ENCODE results near the gene CDC14B. TPM values are rescaled to one million over a fixed set of nuclear protein-coding genes. Genes with fewer than 3 reads are reported as not detected.
"Not testable (repeated sequence)": the region's sequence is repeated elsewhere in the genome, so short reads cannot be mapped to it uniquely, and the experiment has no call there.

The CDC14B gene
- polyA plus RNA-seq, 3 donors, result 25.0 to 28.3 (median 27.8) TPM

DNA sequence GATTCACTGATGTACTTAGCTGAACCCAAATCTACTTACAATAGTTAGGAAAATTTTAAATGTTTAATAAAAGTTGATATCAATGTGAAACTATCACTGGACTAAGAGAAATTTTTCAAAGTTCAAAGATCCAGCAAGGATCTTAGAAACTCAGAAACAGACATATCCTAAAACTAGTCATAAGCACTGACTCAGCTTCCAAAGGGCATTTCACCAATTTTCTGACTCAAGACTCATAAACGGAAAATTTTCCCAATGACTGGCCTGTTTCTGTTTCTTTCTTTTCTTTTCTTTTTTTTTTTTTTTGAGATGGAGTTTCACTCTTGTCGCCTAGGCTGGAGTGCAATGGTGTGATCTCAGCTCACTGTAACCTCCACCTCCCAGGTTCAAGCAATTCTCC lies 66.6 kb downstream of the CDC14B start:
- no peak for DNase-seq (ENCODE audit: low read depth in 3 of 3, low spot score in 2 of 3)

DNA sequence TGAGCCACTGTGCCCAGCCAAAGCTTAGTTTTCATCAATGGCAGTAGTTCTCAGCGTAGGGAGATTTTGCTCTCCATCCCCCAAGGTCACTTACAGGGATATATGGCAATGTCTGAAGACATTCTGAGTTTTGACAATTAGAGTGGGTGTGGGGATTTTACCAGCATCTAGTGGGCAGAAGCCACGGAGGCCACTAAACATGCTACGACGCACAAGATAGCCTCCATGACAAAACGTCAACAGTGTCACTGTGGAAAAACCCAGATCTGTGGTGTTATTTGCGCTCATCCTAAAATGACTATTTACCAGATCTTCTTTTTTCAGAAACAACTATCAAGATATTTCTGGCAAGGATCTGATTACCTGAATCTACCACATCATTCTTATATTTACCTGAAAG lies 68.2 kb downstream of the CDC14B start:
- no peak for DNase-seq (ENCODE audit: low read depth in 3 of 3, low spot score in 2 of 3)

DNA sequence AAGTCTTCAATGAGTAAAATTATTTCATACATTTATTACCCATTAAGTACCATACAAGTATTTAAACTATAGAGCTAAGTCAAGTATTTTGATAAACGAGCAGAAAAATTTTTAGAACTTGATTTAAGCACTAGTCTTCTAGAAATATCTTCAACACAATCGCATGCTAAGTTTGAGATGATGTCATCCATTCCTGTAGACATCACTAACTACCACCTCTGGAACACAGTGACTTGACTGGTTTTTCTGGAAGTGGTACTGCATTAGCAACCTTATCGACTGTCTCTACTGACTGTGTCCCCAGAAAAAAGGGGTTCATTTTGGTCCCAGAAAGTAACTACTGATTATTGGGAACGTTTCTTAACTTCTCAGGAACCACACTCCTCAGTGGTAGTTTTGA lies 69.0 kb downstream of the CDC14B start:
- DNase-seq (ENCODE audit: low read depth in 3 of 3, low spot score in 2 of 3), result no peak

DNA sequence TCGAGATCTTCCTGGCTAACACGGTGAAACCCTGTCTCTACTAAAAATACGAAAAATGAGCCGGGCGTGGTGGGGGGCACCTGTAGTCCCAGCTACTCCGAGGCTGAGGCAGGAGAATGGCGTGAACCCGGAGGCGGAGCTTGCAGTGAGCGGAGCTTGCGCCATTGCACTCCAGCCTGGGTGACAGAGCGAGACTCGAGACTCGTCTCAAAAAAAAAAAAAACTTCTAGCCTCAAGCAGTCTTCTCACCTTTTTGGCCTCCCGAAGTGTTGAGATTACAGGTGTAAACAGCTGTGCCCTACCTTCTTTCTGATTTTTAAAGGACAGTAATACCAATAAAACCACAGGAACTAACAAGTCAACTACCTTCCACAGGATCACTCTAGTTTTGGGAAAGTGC lies 76.5 kb downstream of the CDC14B start:
- not testable (repeated sequence) for DNase-seq (ENCODE audit: low read depth in 3 of 3, low spot score in 2 of 3)

DNA sequence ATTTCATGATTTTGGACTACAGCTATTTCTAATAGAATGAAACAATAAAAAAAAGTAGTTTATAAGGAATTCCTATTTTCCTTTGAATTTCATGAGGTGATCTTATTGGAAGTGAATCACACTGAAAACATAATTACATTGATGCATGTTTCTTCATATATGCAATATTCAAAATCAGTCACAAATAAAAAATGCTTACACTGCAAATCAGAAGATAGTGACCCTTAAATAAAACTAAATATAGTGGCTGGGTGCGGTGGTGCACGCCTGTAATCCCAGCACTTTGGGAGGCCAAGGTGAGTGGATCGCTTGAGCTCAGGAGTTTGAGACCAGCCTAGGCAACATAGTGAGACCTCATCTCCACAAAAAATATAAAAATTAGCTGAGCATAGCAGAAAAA lies 79.5 kb downstream of the CDC14B start:
- no peak for DNase-seq (ENCODE audit: low read depth in 3 of 3, low spot score in 2 of 3)

- DNase-seq (ENCODE audit: low read depth in 3 of 3, low spot score in 2 of 3), result no peak
Measured at GRCh38 chr9:96532173-96532572, 87.5 kb downstream of the CDC14B start.

- DNase-seq (ENCODE audit: low read depth in 3 of 3, low spot score in 2 of 3), result no peak
Measured at GRCh38 chr9:96524764-96525163, 94.9 kb downstream of the CDC14B start.

DNA sequence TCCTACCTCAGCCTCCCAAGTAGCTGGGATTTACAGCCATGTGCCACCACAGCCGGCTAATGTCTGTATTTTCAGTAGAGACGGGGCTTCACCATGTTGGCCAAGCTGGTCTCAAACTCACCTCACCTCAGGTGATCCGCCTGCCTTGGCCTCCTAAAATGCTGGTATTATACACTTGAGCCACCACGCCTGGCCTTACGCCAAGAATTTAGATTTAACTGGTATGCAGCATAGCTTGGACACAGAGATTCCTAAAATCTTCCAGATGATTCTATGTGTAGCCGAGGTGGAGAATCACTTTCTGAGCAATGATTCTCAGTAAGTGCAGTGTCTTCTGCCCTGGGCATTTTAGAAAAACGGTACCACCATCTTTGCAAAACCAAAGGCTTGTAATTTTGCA lies 95.6 kb downstream of the CDC14B start:
- no peak for DNase-seq (ENCODE audit: low read depth in 3 of 3, low spot score in 2 of 3)

DNA sequence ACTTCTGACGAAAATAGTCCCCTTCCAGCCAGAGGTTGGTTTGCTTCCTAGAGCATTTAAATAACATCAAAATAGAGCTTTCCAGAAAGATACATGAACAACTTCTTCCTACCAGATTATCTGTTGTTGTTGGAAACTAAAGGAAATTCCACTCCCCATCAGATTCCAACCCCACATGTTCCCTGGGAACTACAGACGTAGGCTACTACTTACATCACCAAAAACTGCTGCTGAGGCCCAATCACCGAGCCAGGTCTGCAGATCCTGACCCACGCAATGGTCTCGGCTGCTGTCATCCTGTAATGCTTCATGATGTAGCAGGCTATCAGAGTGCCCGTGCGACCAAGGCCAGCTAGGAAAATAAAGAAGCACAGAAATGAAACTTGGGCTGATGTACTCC lies 96.3 kb downstream of the CDC14B start:
- DNase-seq (ENCODE audit: low read depth in 3 of 3, low spot score in 2 of 3), result no peak

DNA sequence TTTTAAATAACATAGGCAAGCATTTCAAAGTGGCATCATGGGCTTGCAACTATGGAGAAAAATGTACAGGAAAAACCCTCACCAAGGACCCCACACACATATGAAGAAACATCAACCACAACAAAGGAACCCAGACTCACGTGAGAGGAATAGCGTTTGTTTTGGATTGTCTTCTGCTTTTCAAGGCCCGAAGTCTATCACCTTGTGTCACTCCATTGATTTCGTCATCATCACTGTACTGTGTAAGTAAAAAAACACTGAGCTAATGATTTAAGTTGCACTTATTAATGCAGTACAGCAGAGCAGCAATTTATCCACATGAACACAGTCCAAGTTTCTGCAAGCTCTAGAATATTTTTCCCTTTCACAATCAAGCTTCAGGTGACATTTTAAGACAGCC lies 97.3 kb downstream of the CDC14B start:
- DNase-seq (ENCODE audit: low read depth in 3 of 3, low spot score in 2 of 3), result no peak

DNA sequence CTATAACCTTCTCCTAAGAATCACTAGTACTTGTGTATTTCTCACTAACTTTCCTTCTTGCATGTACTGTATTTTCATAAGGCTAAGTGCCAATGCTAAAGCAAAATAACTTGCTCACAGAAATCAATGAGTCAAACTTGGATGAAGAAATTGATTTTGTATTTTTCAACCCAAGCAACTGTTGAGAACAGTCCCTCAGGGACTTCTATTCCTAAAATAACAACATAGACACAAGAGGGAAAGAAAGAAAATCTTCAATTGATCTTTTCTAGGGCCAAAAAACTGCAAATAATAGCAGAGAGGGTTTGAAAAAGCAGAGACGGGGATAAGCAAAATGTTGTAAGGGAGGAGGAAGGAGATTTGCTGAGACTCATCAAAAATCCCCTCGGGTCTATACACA lies 99.9 kb downstream of the CDC14B start:
- DNase-seq (ENCODE audit: low read depth in 3 of 3, low spot score in 2 of 3), result no peak

DNA sequence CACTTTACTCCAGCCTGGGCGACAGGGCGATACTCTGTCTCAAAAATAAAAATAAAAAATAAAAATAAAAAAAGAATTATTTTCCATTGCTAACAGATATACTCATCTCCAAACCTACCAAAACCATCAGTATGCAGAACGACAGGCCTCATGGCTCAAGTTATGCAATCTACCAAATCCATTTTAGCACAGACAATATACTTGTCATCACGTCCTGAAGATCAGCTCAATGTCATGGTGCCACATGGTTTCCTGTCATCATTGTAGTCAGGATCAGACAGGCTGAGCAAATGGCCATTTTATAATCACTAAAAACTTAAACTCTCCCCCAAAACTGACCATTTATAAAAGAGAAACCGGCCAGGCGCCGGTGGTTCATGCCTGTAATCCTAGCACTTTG lies 100.5 kb downstream of the CDC14B start:
- DNase-seq (ENCODE audit: low read depth in 3 of 3, low spot score in 2 of 3), result no peak

- no peak for DNase-seq (ENCODE audit: low read depth in 3 of 3, low spot score in 2 of 3)
Measured at GRCh38 chr9:96515621-96516470, 103.8 kb downstream of the CDC14B start.

GRCh38 chr9:96514800-96515158 lies 104.9 kb downstream of the CDC14B start:
- no peak for DNase-seq (ENCODE audit: low read depth in 3 of 3, low spot score in 2 of 3)

DNA sequence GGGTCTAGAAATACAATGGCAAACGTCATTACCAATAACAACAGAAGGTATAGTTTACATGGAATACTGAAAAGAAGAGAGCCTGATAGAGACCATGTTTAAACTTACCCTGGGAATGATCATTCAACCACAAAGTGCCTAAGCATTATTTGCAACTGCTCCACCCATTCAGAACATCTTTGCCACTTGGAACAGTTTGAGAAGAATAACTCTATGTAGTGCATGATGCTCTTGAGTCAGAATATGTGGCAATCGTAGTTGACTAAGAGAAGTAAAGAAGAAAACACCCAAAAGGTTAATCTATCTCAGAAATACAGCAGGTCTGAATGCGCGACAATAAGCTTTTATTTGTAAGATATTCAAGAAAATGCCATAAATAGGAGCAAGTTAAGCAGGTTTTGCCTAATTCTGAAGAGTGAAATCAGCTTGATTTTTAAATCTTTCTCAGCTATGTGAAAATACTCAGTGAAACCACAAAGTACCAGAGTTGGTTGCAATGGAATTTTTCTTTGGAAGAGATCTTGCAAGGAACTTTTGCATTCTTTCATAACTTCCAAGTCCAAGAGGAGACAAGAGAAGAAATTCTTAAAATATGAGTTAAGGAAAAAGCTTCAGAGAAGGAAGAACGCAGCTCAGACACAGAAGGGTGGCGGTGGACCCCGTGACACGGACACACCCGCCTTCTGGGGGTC lies 105.4 kb downstream of the CDC14B start:
- DNase-seq (ENCODE audit: low read depth in 3 of 3, low spot score in 2 of 3), result no peak

GRCh38 chr9:96513622-96514021 lies 106.0 kb downstream of the CDC14B start:
- no peak for DNase-seq (ENCODE audit: low read depth in 3 of 3, low spot score in 2 of 3)

- DNase-seq (ENCODE audit: low read depth in 3 of 3, low spot score in 2 of 3), result no peak
Measured at GRCh38 chr9:96512240-96512639, 107.4 kb downstream of the CDC14B start.

DNA sequence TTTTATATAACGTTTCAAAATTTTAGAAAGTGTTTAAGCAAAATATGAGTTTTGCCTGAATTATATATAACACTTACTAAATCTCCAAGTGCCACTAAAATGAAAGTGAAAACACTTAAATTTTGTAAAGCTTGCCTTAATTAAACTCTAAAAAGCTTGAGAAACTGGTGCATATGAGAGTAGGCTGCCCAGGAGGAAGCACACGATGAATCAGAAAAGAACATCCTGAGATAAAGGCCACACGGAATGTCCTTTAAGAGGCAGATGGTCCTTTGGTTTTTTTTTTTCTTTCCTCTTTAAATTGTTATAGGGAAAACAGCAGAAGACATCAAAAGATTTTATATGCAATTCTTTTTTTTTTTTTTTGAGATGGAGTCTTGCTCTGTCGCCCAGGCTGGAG lies 109.4 kb downstream of the CDC14B start:
- no peak for DNase-seq (ENCODE audit: low read depth in 3 of 3, low spot score in 2 of 3)

DNA sequence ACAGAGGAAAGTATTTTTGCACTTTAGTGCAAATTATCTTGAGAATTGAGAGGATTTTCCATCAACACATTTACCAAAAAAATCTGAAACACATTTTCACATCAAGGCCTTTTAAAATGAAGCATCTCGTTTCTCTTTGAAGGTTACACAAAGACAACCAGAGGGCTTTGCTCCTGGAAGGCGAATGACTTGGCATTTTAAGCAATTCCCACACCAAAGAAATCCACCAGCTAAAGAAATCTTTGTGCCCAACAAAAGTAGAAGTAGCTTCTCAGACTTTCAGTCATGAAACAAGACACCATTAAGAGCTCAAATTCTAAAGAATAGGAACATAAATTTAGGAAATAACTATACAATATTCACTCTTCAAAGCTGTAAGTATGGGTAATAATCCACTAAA lies 109.8 kb downstream of the CDC14B start:
- DNase-seq (ENCODE audit: low read depth in 3 of 3, low spot score in 2 of 3), result no peak

DNA sequence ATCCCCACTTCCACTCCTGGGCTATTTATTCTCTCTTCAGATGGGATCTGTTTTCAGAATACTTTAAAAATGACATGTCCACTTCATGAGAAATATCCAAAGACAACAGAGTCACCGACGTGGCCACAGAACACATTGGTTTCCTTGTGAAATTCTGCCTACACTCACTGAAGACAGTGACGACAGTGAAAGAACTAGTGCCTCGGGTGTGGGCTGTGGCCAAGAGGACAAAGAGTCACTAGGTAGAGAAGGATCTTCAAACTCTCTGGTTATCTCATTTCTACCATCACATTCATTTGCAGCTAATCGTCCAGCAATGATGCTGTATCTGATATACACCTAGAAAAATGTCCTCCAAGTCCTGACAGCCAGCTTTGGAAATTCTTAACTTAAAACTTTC lies 110.6 kb downstream of the CDC14B start:
- no peak for DNase-seq (ENCODE audit: low read depth in 3 of 3, low spot score in 2 of 3)

DNA sequence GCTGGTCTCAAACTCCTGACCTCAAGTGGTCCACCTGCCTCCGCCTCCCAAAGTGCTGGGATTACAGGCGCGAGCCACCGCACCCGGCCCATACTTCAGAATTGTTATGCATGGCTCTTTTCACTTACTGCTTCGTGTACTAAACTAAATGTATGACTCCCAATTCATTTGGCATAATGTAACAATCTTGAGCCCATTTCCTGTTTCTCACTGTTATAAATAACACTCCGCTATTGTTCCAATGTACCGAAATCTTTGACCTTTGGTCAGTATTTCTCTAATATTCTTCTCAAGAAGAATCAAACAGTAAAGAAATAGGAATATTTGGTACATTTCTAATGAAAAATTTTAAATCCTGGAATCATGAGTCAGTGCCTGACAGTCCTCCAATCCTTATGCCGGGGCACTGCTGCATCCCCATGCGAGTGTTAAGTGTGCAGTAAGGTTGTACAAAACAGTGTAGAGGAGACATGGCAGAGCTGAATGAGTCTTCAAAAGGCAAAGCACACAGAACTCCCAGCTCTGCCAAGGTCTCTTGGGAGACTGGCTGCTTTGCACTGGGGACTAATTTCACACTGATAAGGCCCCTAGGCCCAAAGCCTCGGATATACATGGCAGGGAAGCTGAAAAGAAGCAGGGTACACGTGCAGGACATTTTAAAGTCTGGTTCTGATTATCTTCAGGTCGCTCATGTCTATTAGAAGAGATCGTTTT lies 111.3 kb downstream of the CDC14B start:
- DNase-seq (ENCODE audit: low read depth in 3 of 3, low spot score in 2 of 3), result no peak

All from right renal cortex interstitium (tissue), 3 donors.